GM12865 (cell line): ENCODE data around the gene BBOX1.

Experiments used
- DNase-seq: peaks from one replicate; pipeline ENCODE4 v3.0.0; 2010; ENCODE audit warnings: low read depth
- H3K4me3 ChIP-seq: 2 replicates; pipeline ENCODE4 v1.5.1; 2011; ENCODE audit warnings: mild to moderate bottlenecking, low read depth, low read length, control low read depth
- CTCF ChIP-seq: IDR thresholded peaks from 2 replicates; pipeline ENCODE4 v1.5.1; 2011; ENCODE audit warnings: low read length, control low read depth, low read depth, inconsistent platforms; ENCODE audit not compliant: insufficient read depth; ENCODE audit errors: missing control alignments

The BBOX1 gene

GRCh38 chr11:27139742-27140367, 99.2 kb downstream of the BBOX1 start:
- DNase-seq = no peak
- TF ChIP-seq CTCF = no peak
- H3K4me3 ChIP-seq = no peak overlapping the region

- no peak for TF ChIP-seq CTCF
- no peak overlapping the region for H3K4me3 ChIP-seq
- DNase-seq = no peak
These were observed 101.0 kb downstream of the BBOX1 start for GRCh38 chr11:27141576-27141975.

- DNase-seq = no peak
- no peak for TF ChIP-seq CTCF
- H3K4me3 ChIP-seq = no peak overlapping the region
These were observed 107.3 kb downstream of the BBOX1 start for GRCh38 chr11:27147916-27148315.

DNA sequence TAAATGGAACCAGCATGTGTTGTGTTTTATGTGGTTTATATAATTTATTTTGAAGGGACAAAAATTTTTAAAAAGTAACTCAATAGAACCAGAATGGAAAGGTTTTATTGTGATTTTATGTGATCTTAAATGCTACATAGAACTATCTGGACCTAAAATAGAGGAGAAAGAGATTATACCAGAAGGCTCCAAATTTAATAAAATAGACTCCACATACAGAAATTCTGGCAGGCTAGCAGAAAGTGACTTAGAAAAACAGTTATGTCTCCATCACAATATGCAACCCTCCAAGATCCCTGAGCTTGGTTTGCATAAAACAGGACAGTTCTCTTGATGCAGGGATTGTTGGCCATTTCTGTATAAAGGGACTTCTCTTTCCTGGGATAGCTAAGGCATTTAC, 107.9 kb downstream of the BBOX1 start:
- DNase-seq = no peak
- TF ChIP-seq CTCF = no peak
- H3K4me3 ChIP-seq = no peak overlapping the region

GRCh38 chr11:27150098-27150497, 109.5 kb downstream of the BBOX1 start:
- no peak overlapping the region for H3K4me3 ChIP-seq
- no peak for TF ChIP-seq CTCF
- DNase-seq = no peak

DNA sequence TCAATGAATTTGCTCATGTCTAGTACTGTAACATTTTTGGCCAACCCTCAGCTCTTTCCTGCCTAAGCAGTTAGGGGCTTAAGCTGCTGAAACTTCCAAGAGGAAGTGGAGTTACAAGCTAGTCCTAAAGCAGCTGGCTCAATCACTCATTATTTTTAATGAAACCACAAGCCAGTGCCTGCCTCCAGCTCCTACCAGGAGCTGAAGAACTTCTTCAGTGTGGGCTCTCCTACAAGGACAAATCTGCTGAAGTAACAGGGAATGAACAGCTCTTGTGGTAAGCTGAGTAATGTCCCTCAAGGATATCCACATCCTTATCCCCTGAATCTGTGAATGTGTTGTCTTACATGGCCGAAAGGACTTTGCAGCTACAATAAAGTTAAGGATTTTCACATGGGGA, 112.5 kb downstream of the BBOX1 start:
- no peak for DNase-seq
- no peak overlapping the region for H3K4me3 ChIP-seq
- TF ChIP-seq CTCF = no peak
